Lower leg skin (tissue), 4 donors: ENCODE results near the gene HECTD4. TPM values are rescaled to one million over a fixed set of nuclear protein-coding genes. Genes with fewer than 3 reads are reported as not detected.
"Not testable (repeated sequence)": the region's sequence is repeated elsewhere in the genome, so short reads cannot be mapped to it uniquely, and the experiment has no call there.

ENCODE experiments used
- DNase-seq, 2 donors: peaks; one replicate each; pipeline ENCODE4 v3.0.0-alpha.2; 2019; ENCODE audit warnings: low spot score in 2 of 2
- H3K4me3 ChIP-seq: fragments of 200-600 bp; sonication (generic); 2 replicates; pipeline ENCODE4 v1.5.1; 2017; ENCODE audit warnings: mild to moderate bottlenecking, low read depth; ENCODE audit not compliant: poor library complexity, severe bottlenecking
- POLR2A ChIP-seq, 2 donors: fragments of 450-650 bp; IDR thresholded peaks; one replicate each; pipeline ENCODE4 v1.6.1; 2016 to 2017; ENCODE audit warnings: antibody characterized with exemption in 2 of 2, mild to moderate bottlenecking in 1 of 2, moderate library complexity in 1 of 2
- WGBS, 2 donors: methylation state at CpG; one replicate each; pipeline ENCODE4 v1.1.5; 2018; 5-methylcytosine and 5-hydroxymethylcytosine counted together
- intact Hi-C: fragments of 100-400 bp; cut with DNase I; formaldehyde crosslinking; loops from one replicate; pipeline ENCODE4 v1.15.0; 2023; ENCODE audit warnings: low total_unique reads
- total RNA-seq, 4 donors: library from RNA; depleted of rRNA; stranded (reverse); fragments of >200 nt; gene quantifications; one replicate each; pipeline ENCODE4 v1.1.0, GENCODE V29; 2016
- TF ChIP-seq, protein P1 (sequence below), 3 donors: fragments of 450-650 bp; IDR thresholded peaks; one replicate each; pipeline ENCODE4 v1.5.1; 2016; ENCODE audit warnings: antibody characterized with exemption in 3 of 3, mild to moderate bottlenecking in 3 of 3, moderate library complexity in 2 of 3

The HECTD4 gene
- total RNA-seq, 4 donors from 2014 or later, result 33.2 to 70.6 (median 35.5) TPM

DNA sequence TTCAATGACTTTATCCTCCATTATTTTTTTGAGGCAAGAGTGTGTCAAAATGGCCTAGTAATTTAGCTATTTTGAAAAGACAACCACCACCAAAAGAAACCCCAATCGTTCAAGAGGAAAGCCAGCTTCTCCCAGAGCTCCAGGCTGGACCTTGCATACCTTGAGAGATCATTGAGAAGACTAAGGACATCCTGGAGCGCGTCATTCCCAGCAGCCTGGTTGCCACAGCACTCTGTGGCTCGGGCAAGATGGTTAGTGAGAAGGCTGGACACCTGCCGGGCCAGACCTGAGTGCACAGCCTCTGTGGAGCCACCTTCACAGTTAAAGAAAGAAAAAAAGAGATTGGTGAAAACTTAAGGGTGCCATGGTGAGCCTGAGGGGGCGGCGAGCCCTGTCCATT lies 145.4 kb downstream of the HECTD4 start:
- no peak for DNase-seq
- WGBS, 2 donors, result 95 to 97% methylated on average over 7 of the region's 7 CpGs
- no peak overlapping the region for H3K4me3 ChIP-seq
- TF ChIP-seq, protein P1, sequence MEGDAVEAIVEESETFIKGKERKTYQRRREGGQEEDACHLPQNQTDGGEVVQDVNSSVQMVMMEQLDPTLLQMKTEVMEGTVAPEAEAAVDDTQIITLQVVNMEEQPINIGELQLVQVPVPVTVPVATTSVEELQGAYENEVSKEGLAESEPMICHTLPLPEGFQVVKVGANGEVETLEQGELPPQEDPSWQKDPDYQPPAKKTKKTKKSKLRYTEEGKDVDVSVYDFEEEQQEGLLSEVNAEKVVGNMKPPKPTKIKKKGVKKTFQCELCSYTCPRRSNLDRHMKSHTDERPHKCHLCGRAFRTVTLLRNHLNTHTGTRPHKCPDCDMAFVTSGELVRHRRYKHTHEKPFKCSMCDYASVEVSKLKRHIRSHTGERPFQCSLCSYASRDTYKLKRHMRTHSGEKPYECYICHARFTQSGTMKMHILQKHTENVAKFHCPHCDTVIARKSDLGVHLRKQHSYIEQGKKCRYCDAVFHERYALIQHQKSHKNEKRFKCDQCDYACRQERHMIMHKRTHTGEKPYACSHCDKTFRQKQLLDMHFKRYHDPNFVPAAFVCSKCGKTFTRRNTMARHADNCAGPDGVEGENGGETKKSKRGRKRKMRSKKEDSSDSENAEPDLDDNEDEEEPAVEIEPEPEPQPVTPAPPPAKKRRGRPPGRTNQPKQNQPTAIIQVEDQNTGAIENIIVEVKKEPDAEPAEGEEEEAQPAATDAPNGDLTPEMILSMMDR (IDR thresholded peaks at IDR 0.05), result no peak
- intact Hi-C loops, result no loop called here

DNA sequence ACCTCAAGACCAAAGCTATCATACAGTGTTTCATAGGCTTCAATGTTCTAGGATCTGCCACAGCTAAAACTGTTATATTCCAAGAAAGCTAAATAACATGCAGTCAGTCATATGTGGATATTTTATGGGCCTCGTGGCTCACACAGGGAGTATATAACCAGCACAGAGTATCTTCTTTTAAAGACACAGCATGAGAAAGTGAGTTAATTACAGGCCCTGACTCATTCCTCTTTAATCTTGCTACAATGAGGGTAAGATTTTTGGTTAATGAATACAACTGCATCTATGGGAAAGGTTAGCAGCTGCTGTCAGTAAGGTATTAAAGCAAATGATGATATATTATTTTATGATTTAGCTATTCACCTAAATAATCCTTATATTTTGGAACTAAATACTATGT lies 145.8 kb downstream of the HECTD4 start:
- no peak overlapping the region for H3K4me3 ChIP-seq
- DNase-seq, result no peak
- TF ChIP-seq, protein P1 (IDR thresholded peaks at IDR 0.05), result no peak
- no peak for TF ChIP-seq POLR2A (IDR thresholded peaks at IDR 0.05)
- 73 to 82% methylated on average over 1 of the region's 1 CpG for WGBS, 2 donors
- intact Hi-C loops, result no loop called here

DNA sequence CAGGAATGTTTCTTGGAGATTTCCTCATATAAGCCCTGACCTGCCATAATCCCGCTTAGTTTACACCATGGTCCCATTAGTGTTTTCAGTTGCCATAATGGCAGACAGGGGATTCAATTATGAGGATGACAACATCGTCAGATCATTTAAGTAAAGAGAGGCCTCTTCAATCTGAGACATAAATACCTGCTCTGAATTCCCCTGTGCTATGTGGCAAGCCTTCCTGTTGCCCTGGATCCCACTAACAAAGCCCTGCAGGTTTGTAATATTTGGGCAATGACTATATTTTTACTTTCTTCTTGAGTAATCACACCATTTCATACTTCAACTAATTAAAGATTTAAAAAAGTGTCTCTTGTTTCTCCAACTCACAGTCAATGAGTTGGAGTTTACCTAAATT lies 147.9 kb downstream of the HECTD4 start:
- DNase-seq, result no peak

GRCh38 chr12:112233242-112233641 lies 149.0 kb downstream of the HECTD4 start:
- H3K4me3 ChIP-seq, result no peak overlapping the region
- TF ChIP-seq, protein P1 (IDR thresholded peaks at IDR 0.05), result no peak
- no peak for TF ChIP-seq POLR2A (IDR thresholded peaks at IDR 0.05)
- intact Hi-C loops, result no loop called here
- 94 to 99% methylated on average over 4 of the region's 4 CpGs for WGBS, 2 donors
- DNase-seq, result no peak

More for the DNA sequence above, 147.9 kb downstream of the HECTD4 start:
- intact Hi-C loops, result no loop called here
- TF ChIP-seq, protein P1 (IDR thresholded peaks at IDR 0.05), result no peak
- no peak for TF ChIP-seq POLR2A (IDR thresholded peaks at IDR 0.05)
- 92 to 93% methylated on average over 2 of the region's 2 CpGs for WGBS, 2 donors
- H3K4me3 ChIP-seq, result no peak overlapping the region

GRCh38 chr12:112230136-112230535 lies 152.1 kb downstream of the HECTD4 start:
- DNase-seq, result no peak
- TF ChIP-seq, protein P1 (IDR thresholded peaks at IDR 0.05), result no peak
- TF ChIP-seq POLR2A (IDR thresholded peaks at IDR 0.05), result no peak
- 87 to 90% methylated on average over 4 of the region's 4 CpGs for WGBS, 2 donors
- H3K4me3 ChIP-seq, result no peak overlapping the region
- intact Hi-C loops, result no loop called here

DNA sequence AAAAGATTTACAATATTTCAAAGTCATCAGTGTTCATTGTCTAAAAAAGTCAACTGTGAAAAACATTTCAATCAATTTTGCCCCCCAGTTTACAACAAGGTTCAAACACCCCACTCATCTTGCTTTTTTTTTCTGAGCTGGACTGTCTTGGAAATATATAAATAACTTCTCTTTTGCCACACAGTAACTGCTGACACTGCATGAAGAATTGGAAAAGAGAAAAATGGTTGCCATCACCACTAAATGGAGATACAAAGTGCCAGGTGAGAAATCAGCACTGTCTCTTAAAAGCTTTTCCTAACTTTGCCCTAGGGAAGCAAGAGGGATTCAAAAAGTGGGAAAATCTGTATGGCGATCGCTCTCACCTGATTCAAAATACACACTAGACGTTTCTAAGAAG lies 155.5 kb downstream of the HECTD4 start:
- TF ChIP-seq, protein P1 (IDR thresholded peaks at IDR 0.05), result no peak
- TF ChIP-seq POLR2A (IDR thresholded peaks at IDR 0.05), result no peak
- no peak overlapping the region for H3K4me3 ChIP-seq
- 93 to 94% methylated on average over 3 of the region's 3 CpGs for WGBS, 2 donors
- intact Hi-C loops, result no loop called here
- no peak for DNase-seq

DNA sequence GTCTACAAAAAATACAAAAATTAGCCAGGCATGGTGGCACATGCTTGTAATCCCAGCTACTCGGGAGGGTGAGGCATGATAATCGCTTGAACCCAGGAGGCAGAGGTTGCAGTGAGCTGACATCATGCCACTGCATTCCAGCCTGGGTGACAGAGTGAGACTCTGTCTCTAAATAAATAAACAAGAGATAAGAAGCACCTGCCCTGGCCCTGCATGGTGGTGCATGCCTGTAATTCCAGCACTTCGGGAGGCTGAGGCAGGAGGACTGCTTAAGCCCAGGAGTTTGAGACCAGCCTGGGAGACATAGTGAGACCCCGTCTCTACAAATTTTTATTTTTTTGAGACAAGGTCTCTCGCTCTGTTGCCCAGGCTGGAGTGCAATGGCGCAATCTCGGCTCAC lies 161.6 kb downstream of the HECTD4 start:
- H3K4me3 ChIP-seq, intact Hi-C loops, DNase-seq: not testable (repeated sequence)
- WGBS, 2 donors, result 95 to 97% methylated on average over 7 of the region's 7 CpGs
